Gastroesophageal sphincter (tissue), 3 donors: ENCODE data around the gene DEFB132.

Experiments used
- POLR2A ChIP-seq, 2 donors: fragments of 450-650 bp; IDR thresholded peaks; one replicate each; pipeline ENCODE4 v1.6.1; 2017; ENCODE audit warnings: antibody characterized with exemption in 2 of 2, mild to moderate bottlenecking in 2 of 2, moderate library complexity in 1 of 2
- TF ChIP-seq, protein P1 (sequence below), 4 experiments: fragments of 200-600 bp in 2 of 4; fragments of 450-650 bp in 2 of 4; sonication (generic) in 1 of 4; IDR thresholded peaks; one replicate each; pipeline ENCODE4 v1.5.1; 2017 to 2019; ENCODE audit warnings: antibody characterized with exemption in 4 of 4, mild to moderate bottlenecking in 2 of 4, moderate library complexity in 2 of 4

DNA sequence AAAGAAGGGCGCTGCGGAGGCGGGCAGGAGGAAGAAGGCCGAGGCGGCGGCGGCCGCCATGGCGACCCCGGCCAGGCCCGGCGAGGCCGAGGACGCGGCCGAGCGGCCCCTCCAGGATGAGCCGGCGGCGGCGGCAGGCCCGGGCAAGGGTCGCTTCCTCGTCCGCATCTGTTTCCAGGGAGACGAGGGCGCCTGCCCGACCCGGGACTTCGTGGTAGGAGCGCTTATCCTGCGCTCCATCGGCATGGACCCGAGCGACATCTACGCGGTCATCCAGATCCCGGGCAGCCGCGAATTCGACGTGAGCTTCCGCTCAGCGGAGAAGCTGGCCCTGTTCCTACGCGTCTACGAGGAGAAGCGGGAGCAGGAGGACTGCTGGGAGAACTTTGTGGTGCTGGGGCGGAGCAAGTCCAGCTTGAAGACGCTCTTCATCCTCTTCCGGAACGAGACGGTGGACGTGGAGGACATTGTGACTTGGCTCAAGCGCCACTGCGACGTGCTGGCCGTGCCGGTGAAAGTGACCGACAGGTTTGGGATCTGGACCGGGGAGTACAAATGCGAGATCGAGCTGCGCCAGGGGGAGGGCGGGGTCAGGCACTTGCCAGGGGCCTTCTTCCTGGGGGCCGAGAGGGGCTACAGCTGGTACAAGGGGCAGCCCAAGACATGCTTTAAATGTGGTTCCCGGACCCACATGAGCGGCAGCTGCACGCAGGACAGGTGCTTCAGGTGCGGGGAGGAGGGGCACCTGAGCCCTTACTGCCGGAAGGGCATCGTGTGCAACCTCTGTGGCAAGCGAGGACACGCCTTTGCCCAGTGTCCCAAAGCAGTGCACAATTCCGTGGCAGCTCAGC, 40.6 kb downstream of the DEFB132 start:
- peak; percentile 31 to 34 for TF ChIP-seq POLR2A (IDR thresholded peaks at IDR 0.05)
- TF ChIP-seq, protein P1, sequence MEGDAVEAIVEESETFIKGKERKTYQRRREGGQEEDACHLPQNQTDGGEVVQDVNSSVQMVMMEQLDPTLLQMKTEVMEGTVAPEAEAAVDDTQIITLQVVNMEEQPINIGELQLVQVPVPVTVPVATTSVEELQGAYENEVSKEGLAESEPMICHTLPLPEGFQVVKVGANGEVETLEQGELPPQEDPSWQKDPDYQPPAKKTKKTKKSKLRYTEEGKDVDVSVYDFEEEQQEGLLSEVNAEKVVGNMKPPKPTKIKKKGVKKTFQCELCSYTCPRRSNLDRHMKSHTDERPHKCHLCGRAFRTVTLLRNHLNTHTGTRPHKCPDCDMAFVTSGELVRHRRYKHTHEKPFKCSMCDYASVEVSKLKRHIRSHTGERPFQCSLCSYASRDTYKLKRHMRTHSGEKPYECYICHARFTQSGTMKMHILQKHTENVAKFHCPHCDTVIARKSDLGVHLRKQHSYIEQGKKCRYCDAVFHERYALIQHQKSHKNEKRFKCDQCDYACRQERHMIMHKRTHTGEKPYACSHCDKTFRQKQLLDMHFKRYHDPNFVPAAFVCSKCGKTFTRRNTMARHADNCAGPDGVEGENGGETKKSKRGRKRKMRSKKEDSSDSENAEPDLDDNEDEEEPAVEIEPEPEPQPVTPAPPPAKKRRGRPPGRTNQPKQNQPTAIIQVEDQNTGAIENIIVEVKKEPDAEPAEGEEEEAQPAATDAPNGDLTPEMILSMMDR (IDR thresholded peaks at IDR 0.05): no peak
